ENCODE measurements around the gene SLC1A2. TPM values are rescaled to one million over a fixed set of nuclear protein-coding genes. Genes with fewer than 3 reads are reported as not detected.

SLC1A2 gene
- total and polyA plus RNA-seq, 2 experiments from 2014 or later, result 0.70 to 2.8 TPM

DNA sequence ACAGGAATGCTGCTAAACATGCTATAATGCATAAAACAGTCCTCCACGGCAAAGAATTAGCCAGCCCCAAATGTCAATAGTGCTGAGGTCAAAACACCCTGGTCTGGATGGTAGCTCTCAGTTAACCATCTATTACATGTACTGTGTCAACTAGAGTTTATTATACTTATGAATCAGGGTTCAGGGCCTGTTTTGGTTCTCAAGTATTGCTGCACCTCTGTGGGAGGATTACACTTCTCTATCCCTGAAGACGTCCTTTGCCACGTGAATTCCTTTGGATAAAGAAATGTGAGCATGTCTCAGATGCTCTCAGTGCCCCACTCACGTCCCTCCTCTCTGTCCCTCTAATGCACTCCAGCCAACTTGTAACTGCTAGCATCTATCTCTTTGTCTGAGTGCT lies 53.4 kb downstream of the SLC1A2 start (continued):
- TF ChIP-seq, protein P1, sequence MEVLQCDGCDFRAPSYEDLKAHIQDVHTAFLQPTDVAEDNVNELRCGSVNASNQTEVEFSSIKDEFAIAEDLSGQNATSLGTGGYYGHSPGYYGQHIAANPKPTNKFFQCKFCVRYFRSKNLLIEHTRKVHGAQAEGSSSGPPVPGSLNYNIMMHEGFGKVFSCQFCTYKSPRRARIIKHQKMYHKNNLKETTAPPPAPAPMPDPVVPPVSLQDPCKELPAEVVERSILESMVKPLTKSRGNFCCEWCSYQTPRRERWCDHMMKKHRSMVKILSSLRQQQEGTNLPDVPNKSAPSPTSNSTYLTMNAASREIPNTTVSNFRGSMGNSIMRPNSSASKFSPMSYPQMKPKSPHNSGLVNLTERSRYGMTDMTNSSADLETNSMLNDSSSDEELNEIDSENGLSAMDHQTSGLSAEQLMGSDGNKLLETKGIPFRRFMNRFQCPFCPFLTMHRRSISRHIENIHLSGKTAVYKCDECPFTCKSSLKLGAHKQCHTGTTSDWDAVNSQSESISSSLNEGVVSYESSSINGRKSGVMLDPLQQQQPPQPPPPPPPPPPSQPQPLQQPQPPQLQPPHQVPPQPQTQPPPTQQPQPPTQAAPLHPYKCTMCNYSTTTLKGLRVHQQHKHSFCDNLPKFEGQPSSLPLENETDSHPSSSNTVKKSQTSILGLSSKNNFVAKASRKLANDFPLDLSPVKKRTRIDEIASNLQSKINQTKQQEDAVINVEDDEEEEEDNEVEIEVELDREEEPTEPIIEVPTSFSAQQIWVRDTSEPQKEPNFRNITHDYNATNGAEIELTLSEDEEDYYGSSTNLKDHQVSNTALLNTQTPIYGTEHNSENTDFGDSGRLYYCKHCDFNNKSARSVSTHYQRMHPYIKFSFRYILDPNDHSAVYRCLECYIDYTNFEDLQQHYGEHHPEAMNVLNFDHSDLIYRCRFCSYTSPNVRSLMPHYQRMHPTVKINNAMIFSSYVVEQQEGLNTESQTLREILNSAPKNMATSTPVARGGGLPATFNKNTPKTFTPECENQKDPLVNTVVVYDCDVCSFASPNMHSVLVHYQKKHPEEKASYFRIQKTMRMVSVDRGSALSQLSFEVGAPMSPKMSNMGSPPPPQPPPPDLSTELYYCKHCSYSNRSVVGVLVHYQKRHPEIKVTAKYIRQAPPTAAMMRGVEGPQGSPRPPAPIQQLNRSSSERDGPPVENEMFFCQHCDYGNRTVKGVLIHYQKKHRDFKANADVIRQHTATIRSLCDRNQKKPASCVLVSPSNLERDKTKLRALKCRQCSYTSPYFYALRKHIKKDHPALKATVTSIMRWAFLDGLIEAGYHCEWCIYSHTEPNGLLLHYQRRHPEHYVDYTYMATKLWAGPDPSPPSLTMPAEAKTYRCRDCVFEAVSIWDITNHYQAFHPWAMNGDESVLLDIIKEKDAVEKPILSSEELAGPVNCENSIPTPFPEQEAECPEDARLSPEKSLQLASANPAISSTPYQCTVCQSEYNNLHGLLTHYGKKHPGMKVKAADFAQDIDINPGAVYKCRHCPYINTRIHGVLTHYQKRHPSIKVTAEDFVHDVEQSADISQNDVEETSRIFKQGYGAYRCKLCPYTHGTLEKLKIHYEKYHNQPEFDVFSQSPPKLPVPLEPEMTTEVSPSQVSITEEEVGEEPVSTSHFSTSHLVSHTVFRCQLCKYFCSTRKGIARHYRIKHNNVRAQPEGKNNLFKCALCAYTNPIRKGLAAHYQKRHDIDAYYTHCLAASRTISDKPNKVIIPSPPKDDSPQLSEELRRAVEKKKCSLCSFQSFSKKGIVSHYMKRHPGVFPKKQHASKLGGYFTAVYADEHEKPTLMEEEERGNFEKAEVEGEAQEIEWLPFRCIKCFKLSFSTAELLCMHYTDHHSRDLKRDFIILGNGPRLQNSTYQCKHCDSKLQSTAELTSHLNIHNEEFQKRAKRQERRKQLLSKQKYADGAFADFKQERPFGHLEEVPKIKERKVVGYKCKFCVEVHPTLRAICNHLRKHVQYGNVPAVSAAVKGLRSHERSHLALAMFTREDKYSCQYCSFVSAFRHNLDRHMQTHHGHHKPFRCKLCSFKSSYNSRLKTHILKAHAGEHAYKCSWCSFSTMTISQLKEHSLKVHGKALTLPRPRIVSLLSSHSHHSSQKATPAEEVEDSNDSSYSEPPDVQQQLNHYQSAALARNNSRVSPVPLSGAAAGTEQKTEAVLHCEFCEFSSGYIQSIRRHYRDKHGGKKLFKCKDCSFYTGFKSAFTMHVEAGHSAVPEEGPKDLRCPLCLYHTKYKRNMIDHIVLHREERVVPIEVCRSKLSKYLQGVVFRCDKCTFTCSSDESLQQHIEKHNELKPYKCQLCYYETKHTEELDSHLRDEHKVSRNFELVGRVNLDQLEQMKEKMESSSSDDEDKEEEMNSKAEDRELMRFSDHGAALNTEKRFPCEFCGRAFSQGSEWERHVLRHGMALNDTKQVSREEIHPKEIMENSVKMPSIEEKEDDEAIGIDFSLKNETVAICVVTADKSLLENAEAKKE (CRISPR knock-in tag; IDR thresholded peaks at IDR 0.05), result no peak
- TF ChIP-seq EZH2 (IDR thresholded peaks at IDR 0.05; ENCODE audit: low read depth, unreplicated experiment), result no peak
- no peak for TF ChIP-seq CREB1 (CRISPR knock-in tag; IDR thresholded peaks at IDR 0.05; ENCODE audit: low read depth)
- TF ChIP-seq POLR2AphosphoS5 (IDR thresholded peaks at IDR 0.05; ENCODE audit: low read depth), result no peak

DNA sequence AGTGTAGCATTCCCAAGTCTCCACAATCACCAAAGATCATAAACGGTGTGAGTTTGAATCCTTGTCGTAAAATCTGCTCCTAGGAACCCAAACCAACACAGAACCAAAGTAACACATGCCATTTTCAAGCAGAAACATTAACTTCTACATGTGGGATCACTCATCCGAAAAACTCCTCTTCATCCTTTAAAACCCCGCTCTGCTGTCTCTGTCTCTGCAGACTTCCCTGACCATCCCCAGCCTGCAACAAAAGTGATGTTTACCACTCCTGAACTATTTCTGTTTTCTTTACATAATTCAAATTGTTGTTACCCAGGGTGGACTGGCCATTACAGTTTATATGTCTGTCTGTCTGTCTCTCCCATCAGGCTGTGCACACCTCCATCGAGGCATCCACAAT lies 54.0 kb downstream of the SLC1A2 start:
- TF ChIP-seq, protein P2, sequence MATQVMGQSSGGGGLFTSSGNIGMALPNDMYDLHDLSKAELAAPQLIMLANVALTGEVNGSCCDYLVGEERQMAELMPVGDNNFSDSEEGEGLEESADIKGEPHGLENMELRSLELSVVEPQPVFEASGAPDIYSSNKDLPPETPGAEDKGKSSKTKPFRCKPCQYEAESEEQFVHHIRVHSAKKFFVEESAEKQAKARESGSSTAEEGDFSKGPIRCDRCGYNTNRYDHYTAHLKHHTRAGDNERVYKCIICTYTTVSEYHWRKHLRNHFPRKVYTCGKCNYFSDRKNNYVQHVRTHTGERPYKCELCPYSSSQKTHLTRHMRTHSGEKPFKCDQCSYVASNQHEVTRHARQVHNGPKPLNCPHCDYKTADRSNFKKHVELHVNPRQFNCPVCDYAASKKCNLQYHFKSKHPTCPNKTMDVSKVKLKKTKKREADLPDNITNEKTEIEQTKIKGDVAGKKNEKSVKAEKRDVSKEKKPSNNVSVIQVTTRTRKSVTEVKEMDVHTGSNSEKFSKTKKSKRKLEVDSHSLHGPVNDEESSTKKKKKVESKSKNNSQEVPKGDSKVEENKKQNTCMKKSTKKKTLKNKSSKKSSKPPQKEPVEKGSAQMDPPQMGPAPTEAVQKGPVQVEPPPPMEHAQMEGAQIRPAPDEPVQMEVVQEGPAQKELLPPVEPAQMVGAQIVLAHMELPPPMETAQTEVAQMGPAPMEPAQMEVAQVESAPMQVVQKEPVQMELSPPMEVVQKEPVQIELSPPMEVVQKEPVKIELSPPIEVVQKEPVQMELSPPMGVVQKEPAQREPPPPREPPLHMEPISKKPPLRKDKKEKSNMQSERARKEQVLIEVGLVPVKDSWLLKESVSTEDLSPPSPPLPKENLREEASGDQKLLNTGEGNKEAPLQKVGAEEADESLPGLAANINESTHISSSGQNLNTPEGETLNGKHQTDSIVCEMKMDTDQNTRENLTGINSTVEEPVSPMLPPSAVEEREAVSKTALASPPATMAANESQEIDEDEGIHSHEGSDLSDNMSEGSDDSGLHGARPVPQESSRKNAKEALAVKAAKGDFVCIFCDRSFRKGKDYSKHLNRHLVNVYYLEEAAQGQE (IDR thresholded peaks at IDR 0.05; ENCODE audit: unreplicated experiment), result no peak
- TF ChIP-seq POLR2AphosphoS5 (IDR thresholded peaks at IDR 0.05; ENCODE audit: low read depth), result no peak
- TF ChIP-seq, protein P1 (CRISPR knock-in tag; IDR thresholded peaks at IDR 0.05), result no peak
- no peaks in the 10 kb centered on the region; the same call in 2 of the 3 replicates for H3K4me1 Mint-ChIP-seq
- H3K27me3 ChIP-seq (ENCODE audit: insufficient read depth), result no peaks in the 10 kb centered on the region
- H3K9me2 ChIP-seq (ENCODE audit: insufficient read depth), result 0 out of 2 replicates have a peak, but pooled peaks cover 1% of the 10 kb centered on the region
- DNase-seq (ENCODE audit: low spot score), result no peak
- H3K4me3 Mint-ChIP-seq, result no peak overlapping the region
- H2AFZ ChIP-seq, result no peak overlapping the region
- no peaks in the 10 kb centered on the region for H3K27me3 Mint-ChIP-seq (ENCODE audit: insufficient read depth, low read depth, poor library complexity)
- no peaks in the 10 kb centered on the region for H3K79me2 ChIP-seq (replicated peaks; ENCODE audit: insufficient read depth)
- H3F3A ChIP-seq (replicated peaks; ENCODE audit: low read depth), result no peaks in the 10 kb centered on the region
- no peak overlapping the region for H3K27ac Mint-ChIP-seq
- H3K36me3 ChIP-seq (ENCODE audit: insufficient read depth), result no peaks in the 10 kb centered on the region
- no peak overlapping the region for H3K27ac ChIP-seq (ENCODE audit: low read depth)
- no peaks in the 10 kb centered on the region; the same call in 2 of the 3 replicates for H3K9me3 Mint-ChIP-seq
- H3K4me1 ChIP-seq (ENCODE audit: insufficient read depth), result no peaks in the 10 kb centered on the region
- no peak overlapping the region for H3K4me3 ChIP-seq
- no peak overlapping the region for H3K4me2 ChIP-seq
- H3K36me3 Mint-ChIP-seq (ENCODE audit: low read depth), result no peaks in the 10 kb centered on the region
- no peaks in the 10 kb centered on the region for H4K20me1 ChIP-seq (replicated peaks; ENCODE audit: insufficient read depth)
- no peak for ATAC-seq

All from GM23338 (cell line).